ENCODE measurements around the gene REV1. TPM values are rescaled to one million over a fixed set of nuclear protein-coding genes. Genes with fewer than 3 reads are reported as not detected.

REV1 gene
- total RNA-seq, 6 experiments from 2014 or later, result 17.0 to 19.2 (median 18.6) TPM

DNA sequence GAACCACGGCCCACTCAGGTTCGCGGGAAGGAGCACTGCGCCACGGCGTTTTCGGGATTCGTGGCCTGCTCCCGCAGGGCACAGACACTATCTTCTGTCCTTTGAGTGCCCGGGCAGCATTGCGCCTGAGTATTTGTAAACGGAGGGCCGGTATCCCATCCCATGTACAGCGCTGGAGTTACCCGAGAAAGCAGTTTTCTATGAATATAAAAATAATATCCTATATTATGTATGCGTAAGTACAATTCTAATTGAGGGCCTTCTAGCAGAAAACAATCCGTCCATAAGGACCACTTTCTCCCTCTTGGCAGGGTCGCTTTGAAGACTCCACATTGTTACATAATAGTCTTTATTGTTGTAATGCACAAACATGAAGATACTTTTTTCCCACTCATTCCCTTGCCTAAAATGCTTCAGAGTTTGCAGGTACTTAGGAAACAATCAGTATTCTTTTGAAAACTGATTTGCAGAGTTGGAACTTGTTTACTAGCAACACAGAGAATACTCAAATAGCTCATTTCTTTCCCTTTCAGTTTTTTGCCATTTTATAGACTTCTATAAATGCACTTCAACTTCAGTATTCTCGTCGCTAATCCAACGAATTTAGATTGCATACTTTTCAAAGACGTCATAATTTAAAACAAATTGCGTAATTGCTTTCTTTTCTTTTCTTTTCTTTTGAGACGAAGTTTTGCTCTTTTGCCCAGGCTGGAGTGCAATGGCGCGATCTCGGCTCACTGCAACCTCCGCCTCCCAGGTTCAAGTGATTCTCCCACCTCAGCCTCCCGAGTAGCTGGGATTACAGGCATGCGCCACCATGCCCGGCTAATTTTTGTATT lies 1.0 kb upstream of the REV1 start:
- Mint-ChIP-seq H3K4me1 (ENCODE audit: low read depth) (peaks cover 34% of the 10 kb centered on the region), H3K27me3 (ENCODE audit: insufficient read depth) (peaks cover 11% of the 10 kb centered on the region), H3K36me3 (ENCODE audit: low read depth) (no peaks in the 10 kb centered on the region; the same call in 1 of the 2 replicates), H3K9me3 (no peaks in the 10 kb centered on the region), H3K4me3 (peak overlapping the region; percentile 89), H3K27ac (peak overlapping the region; percentile 81)
- 0 out of 2 replicates have a peak, but pooled peaks have one; percentile 5 for TF ChIP-seq CTCF (IDR thresholded peaks at IDR 0.05)
- no peak for DNase-seq

GRCh38 chr2:99489063-99489760 lies 605 bp downstream of the REV1 start:
- Mint-ChIP-seq H3K27ac (peak overlapping the region; percentile 96), H3K4me3 (peak overlapping the region; percentile 98), H3K27me3 (ENCODE audit: insufficient read depth) (peaks cover 8% of the 10 kb centered on the region), H3K36me3 (ENCODE audit: low read depth) (no peaks in the 10 kb centered on the region; the same call in 1 of the 2 replicates), H3K9me3 (no peaks in the 10 kb centered on the region), H3K4me1 (ENCODE audit: low read depth) (peaks cover 50% of the 10 kb centered on the region)
- DNase-seq, result peak; percentile 30
- TF ChIP-seq CTCF (IDR thresholded peaks at IDR 0.05), result no peak

- TF ChIP-seq CTCF (IDR thresholded peaks at IDR 0.05), result no peak
- DNase-seq, result peak; percentile 20
- Mint-ChIP-seq H3K9me3 (no peaks in the 10 kb centered on the region), H3K36me3 (ENCODE audit: low read depth) (no peaks in the 10 kb centered on the region; the same call in 1 of the 2 replicates), H3K27ac (peak overlapping the region; percentile 96), H3K4me3 (peak overlapping the region; percentile 98), H3K27me3 (ENCODE audit: insufficient read depth) (peaks cover 5% of the 10 kb centered on the region), H3K4me1 (ENCODE audit: low read depth) (peaks cover 55% of the 10 kb centered on the region)
These were observed 1.2 kb downstream of the REV1 start for GRCh38 chr2:99488539-99489062.

- peak overlapping the region; percentile 98 for H3K4me3 Mint-ChIP-seq
- H3K9me3 Mint-ChIP-seq, result no peaks in the 10 kb centered on the region
- TF ChIP-seq CTCF (IDR thresholded peaks at IDR 0.05), result no peak
- H3K36me3 Mint-ChIP-seq (ENCODE audit: low read depth), result no peaks in the 10 kb centered on the region; the same call in 1 of the 2 replicates
- peaks cover 3% of the 10 kb centered on the region; the same call in 1 of the 2 replicates for H3K27me3 Mint-ChIP-seq (ENCODE audit: insufficient read depth)
- H3K4me1 Mint-ChIP-seq (ENCODE audit: low read depth), result peaks cover 55% of the 10 kb centered on the region
- DNase-seq, result peak; percentile 28
- H3K27ac Mint-ChIP-seq, result peak overlapping the region; percentile 96
These were observed 1.9 kb downstream of the REV1 start for GRCh38 chr2:99487906-99488305.

- Mint-ChIP-seq H3K27me3 (ENCODE audit: insufficient read depth) (peaks cover 3% of the 10 kb centered on the region; the same call in 1 of the 2 replicates), H3K4me3 (no peak overlapping the region), H3K4me1 (ENCODE audit: low read depth) (peaks cover 65% of the 10 kb centered on the region), H3K27ac (peak overlapping the region; percentile 43; the same call in 1 of the 2 replicates), H3K36me3 (ENCODE audit: low read depth) (peaks cover 11% of the 10 kb centered on the region), H3K9me3 (no peaks in the 10 kb centered on the region)
- DNase-seq, result no peak
- TF ChIP-seq CTCF (IDR thresholded peaks at IDR 0.05), result no peak
These were observed 4.0 kb downstream of the REV1 start for GRCh38 chr2:99485824-99486223.
